HFFc6 (cell line): ENCODE data around the gene TMC1. TPM values are rescaled to one million over a fixed set of nuclear protein-coding genes. Genes with fewer than 3 reads are reported as not detected.

ENCODE experiments used
- DNase-seq: peaks from one replicate; pipeline ENCODE4 v3.0.0-alpha.2; 2018
- H3K27ac Mint-ChIP-seq: 2 replicates; pipeline ENCODE4 v1.8.0; 2020; ENCODE audit warnings: mild to moderate bottlenecking, mixed read lengths
- H3K27me3 Mint-ChIP-seq: 2 replicates; pipeline ENCODE4 v1.8.0; 2021; ENCODE audit warnings: mild to moderate bottlenecking, moderate library complexity, mixed read lengths; ENCODE audit not compliant: insufficient read depth
- H3K36me3 Mint-ChIP-seq: 2 replicates; pipeline ENCODE4 v1.8.0; 2021; ENCODE audit warnings: low read depth, mixed read lengths
- H3K4me1 Mint-ChIP-seq: 2 replicates; pipeline ENCODE4 v1.8.0; 2020; ENCODE audit warnings: low read depth, mixed read lengths
- H3K4me3 Mint-ChIP-seq: 2 replicates; pipeline ENCODE4 v1.8.0; 2020; ENCODE audit warnings: mild to moderate bottlenecking, moderate library complexity, mixed read lengths
- H3K9me3 Mint-ChIP-seq: 2 replicates; pipeline ENCODE4 v1.8.0; 2020; ENCODE audit warnings: mild to moderate bottlenecking, mixed read lengths
- total RNA-seq, 6 experiments: library from RNA; stranded (reverse); fragmentation: NEBNext Ultra II Directional; extraction: Animal tissue kit (Norgen Biotek cat#: 25700); gene quantifications; 2 replicates in 1 of 6; 3 replicates in 5 of 6; pipeline ENCODE4 v1.2.3, GENCODE V29; 2021
- TF ChIP-seq, protein P1 (sequence below): fragments of 200-600 bp; sonication (generic); IDR thresholded peaks from 2 replicates; pipeline ENCODE4 v1.5.0; 2021; ENCODE audit warnings: antibody characterized with exemption, mild to moderate bottlenecking

TMC1 gene
- total RNA-seq, 6 experiments from 2014 or later, result 0.09 to 1.1 (median 0.65) TPM

DNA sequence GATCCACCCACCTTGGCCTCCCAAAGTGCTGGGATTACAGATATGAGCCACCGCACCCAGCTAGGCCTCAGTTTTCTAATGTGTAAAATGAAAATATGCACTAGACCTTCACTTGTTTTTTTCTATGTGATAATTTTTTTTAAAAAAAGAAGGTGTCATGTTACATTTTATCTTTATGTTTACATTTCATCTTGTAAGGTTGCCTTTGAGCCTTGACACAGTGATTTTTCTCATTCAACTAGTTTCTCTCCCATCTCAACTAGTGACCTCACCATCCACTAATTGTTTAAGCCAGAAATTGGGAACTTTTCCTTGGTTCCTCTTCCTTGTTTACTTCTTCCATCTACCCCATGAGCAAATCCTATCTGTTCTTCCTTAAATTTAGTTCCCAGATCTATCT lies 21.5 kb downstream of the TMC1 start:
- Mint-ChIP-seq H3K4me1 (peaks cover 50% of the 10 kb centered on the region), H3K4me3 (peak overlapping the region; percentile 0; the same call in 1 of the 2 replicates), H3K27me3 (no peaks in the 10 kb centered on the region), H3K27ac (peak overlapping the region; percentile 73), H3K36me3 (no peaks in the 10 kb centered on the region), H3K9me3 (no peaks in the 10 kb centered on the region)
- TF ChIP-seq, protein P1, sequence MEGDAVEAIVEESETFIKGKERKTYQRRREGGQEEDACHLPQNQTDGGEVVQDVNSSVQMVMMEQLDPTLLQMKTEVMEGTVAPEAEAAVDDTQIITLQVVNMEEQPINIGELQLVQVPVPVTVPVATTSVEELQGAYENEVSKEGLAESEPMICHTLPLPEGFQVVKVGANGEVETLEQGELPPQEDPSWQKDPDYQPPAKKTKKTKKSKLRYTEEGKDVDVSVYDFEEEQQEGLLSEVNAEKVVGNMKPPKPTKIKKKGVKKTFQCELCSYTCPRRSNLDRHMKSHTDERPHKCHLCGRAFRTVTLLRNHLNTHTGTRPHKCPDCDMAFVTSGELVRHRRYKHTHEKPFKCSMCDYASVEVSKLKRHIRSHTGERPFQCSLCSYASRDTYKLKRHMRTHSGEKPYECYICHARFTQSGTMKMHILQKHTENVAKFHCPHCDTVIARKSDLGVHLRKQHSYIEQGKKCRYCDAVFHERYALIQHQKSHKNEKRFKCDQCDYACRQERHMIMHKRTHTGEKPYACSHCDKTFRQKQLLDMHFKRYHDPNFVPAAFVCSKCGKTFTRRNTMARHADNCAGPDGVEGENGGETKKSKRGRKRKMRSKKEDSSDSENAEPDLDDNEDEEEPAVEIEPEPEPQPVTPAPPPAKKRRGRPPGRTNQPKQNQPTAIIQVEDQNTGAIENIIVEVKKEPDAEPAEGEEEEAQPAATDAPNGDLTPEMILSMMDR, result no peak
- DNase-seq, result no peak

DNA sequence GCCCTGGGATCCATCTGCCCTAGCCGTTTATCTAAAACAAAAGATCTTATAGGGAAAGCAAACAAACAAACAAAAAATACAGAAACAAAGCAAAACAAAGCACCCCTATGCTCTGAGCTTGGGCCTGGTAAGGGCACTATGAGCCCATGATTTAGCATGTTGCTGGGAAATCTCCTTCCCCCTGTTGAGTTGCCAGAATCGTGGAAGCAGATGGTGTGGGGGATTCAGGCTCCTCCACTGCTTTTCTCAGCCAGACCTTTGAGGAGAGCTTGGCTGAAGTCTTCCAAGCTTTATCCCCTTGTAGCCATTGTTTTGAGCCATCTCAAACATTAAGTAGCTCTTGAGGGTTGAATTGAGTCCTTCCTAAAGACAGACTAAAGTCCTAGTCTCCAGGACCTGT lies 29.9 kb downstream of the TMC1 start:
- Mint-ChIP-seq H3K27me3 (no peaks in the 10 kb centered on the region), H3K27ac (peak overlapping the region; percentile 78; the same call in 1 of the 2 replicates), H3K36me3 (no peaks in the 10 kb centered on the region), H3K4me3 (no peak overlapping the region), H3K9me3 (no peaks in the 10 kb centered on the region), H3K4me1 (peaks cover 51% of the 10 kb centered on the region)
- DNase-seq, result no peak
- TF ChIP-seq, protein P1, result no peak

DNA sequence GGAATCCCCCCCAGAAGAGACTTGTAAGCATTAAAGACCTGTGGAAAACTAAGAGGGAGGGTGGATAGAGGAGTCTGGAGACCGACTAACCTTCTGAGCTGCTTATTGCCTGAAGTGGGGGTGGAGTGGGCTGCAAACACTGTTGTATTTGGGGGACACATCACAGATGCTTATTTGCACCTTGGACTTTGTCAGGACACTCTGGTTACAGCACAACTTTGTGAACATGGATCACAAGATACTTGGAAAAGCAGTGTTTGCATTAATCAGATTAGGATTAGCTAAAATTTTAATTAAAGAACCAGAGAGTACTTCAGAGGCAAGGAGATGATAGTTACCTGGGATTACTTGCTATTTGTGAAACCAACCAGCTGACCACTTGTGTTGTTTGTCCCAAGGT lies 30.9 kb downstream of the TMC1 start:
- TF ChIP-seq, protein P1, result no peak
- H3K4me3 Mint-ChIP-seq, result no peak overlapping the region
- no peaks in the 10 kb centered on the region; the same call in 1 of the 2 replicates for H3K27me3 Mint-ChIP-seq
- no peaks in the 10 kb centered on the region for H3K36me3 Mint-ChIP-seq
- H3K9me3 Mint-ChIP-seq, result no peaks in the 10 kb centered on the region
- no peak for DNase-seq
- peaks cover 58% of the 10 kb centered on the region for H3K4me1 Mint-ChIP-seq
- peak overlapping the region; percentile 78 for H3K27ac Mint-ChIP-seq

DNA sequence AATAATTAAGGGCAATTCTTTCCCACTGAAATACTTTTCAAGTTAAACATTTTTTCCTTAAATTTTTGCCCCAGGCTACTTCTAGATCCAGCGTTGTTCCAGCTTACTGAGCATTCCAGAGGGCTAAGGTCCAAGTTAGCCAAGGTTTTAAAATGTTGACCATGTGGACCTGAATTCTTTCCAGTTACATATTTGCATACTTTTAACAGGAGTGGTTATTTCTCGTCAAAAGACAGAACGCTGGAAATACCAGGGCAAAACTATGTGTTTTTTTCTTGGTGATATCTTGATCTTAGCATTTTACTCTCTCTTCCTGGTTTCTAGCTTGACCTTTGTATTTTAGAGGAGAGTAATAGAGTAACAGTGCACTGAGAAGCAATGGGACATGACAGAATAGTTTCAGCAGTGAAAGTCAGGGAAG lies 32.8 kb downstream of the TMC1 start:
- TF ChIP-seq, protein P1, result no peak
- peak; percentile 98 for DNase-seq
- H3K27ac Mint-ChIP-seq, result peak overlapping the region; percentile 86
- H3K4me3 Mint-ChIP-seq, result peak overlapping the region; percentile 51
- H3K4me1 Mint-ChIP-seq, result peaks cover 72% of the 10 kb centered on the region
- no peaks in the 10 kb centered on the region for H3K9me3 Mint-ChIP-seq
- no peaks in the 10 kb centered on the region for H3K36me3 Mint-ChIP-seq
- H3K27me3 Mint-ChIP-seq, result peaks cover 2% of the 10 kb centered on the region; the same call in 1 of the 2 replicates

DNA sequence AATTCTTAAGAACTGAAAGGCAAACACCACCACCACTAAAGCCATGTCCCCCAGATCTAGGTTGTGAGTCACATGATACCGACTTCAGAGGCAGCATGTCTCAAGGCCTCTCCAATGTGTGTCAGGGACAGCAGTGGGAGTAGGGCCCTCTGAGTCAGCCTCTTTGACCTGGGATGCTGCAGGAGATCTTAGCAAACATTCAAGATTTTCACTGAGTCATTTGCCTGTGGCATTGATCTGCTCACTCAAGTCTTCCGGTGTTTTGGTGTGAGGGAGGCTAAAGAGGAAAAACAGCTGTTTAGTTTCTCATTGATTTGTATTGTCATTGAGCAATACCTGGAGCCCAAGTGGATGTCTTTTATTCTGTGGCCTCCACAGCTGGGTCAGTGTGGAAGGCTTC lies 36.1 kb downstream of the TMC1 start:
- H3K27ac Mint-ChIP-seq, result peak overlapping the region; percentile 91
- H3K36me3 Mint-ChIP-seq, result no peaks in the 10 kb centered on the region
- peaks cover 51% of the 10 kb centered on the region for H3K4me1 Mint-ChIP-seq
- TF ChIP-seq, protein P1, result no peak
- no peaks in the 10 kb centered on the region for H3K9me3 Mint-ChIP-seq
- peak; percentile 90 for DNase-seq
- peaks cover 2% of the 10 kb centered on the region; the same call in 1 of the 2 replicates for H3K27me3 Mint-ChIP-seq
- H3K4me3 Mint-ChIP-seq, result peak overlapping the region; percentile 58

DNA sequence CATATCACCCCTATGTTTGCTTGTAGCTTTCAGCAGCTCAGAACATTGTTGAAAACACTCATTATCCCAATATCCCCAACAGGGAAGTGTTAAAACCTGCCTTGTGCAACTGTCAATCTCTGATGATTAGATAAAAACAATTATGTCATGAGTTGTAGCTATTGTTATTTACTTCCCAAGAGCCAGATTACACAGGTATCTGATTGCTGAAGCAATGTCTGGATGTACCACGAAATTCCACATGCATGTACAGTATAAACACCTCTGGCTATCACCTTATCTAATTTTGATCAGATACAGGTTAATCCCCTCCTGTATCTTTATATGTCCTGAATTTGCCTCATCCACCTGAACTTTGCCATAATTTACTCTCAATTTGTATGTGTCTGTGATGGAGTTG lies 38.7 kb downstream of the TMC1 start:
- H3K27ac Mint-ChIP-seq, result no peak overlapping the region
- H3K9me3 Mint-ChIP-seq, result no peaks in the 10 kb centered on the region
- TF ChIP-seq, protein P1, result no peak
- H3K27me3 Mint-ChIP-seq, result peaks cover 2% of the 10 kb centered on the region; the same call in 1 of the 2 replicates
- H3K4me3 Mint-ChIP-seq, result no peak overlapping the region
- no peak for DNase-seq
- H3K36me3 Mint-ChIP-seq, result no peaks in the 10 kb centered on the region
- peaks cover 36% of the 10 kb centered on the region for H3K4me1 Mint-ChIP-seq
